HEK293 (cell line): ENCODE measurements around the gene BNIPL.

ENCODE experiments used
- CTCF ChIA-PET: fragments of 350-600 bp; formaldehyde crosslinking; extraction: SDS; loops from one replicate; lab custom pipeline; 2021; ENCODE audit warnings: antibody characterized with exemption; lab: Yijun Ruan, JAX
- POLR2A ChIA-PET: fragments of 300-600 bp; formaldehyde crosslinking; extraction: SDS; loops from one replicate; lab custom pipeline; 2020; ENCODE audit warnings: antibody characterized with exemption, inconsistent platforms; lab: Yijun Ruan, JAX
- H3K27ac ChIP-seq: fragments of 200-500 bp; sonication (Bioruptor generic); 2 replicates; pipeline ENCODE4 v1.5.1; 2014; ENCODE audit warnings: low read depth, low read length, control low read depth, inconsistent platforms; ENCODE audit errors: extremely low read depth
- H3K36me3 ChIP-seq, 2 experiments: fragments of 200-500 bp in 1 of 2; sonication (Bioruptor generic) in 1 of 2; 1 replicate in 1 of 2; 2 replicates in 1 of 2; pipeline ENCODE4 v1.5.1; 2014 to 2017; ENCODE audit warnings: inconsistent platforms in 2 of 2, low read length in 2 of 2; ENCODE audit not compliant: control insufficient read depth in 2 of 2, insufficient read depth in 1 of 2
- H3K4me1 ChIP-seq: fragments of 200-500 bp; sonication (Bioruptor generic); 2 replicates; pipeline ENCODE4 v1.5.1; 2014; ENCODE audit warnings: mild to moderate bottlenecking, low read length, inconsistent platforms; ENCODE audit not compliant: control insufficient read depth, insufficient read depth
- H3K4me3 ChIP-seq: 2 replicates; pipeline ENCODE4 v1.5.1; 2011; ENCODE audit warnings: low read depth, mild to moderate bottlenecking, control low read depth, low read length, moderate library complexity
- H3K9me3 ChIP-seq: fragments of 200-500 bp; sonication (Bioruptor generic); 2 replicates; pipeline ENCODE4 v1.5.1; 2014; ENCODE audit warnings: low read depth, low read length, inconsistent platforms; ENCODE audit not compliant: control insufficient read depth, insufficient read depth
- CTCF ChIP-seq: fragments of 450-650 bp; formaldehyde crosslinking; IDR thresholded peaks from 2 replicates; pipeline ENCODE4 v1.5.1; 2016; ENCODE audit warnings: missing biosample characterization, missing genetic modification characterization
- PATZ1 ChIP-seq: fragments of 450-650 bp; formaldehyde crosslinking; IDR thresholded peaks from 2 replicates; pipeline ENCODE4 v1.5.1; 2016; ENCODE audit warnings: missing biosample characterization, missing genetic modification characterization
- PRDM2 ChIP-seq: fragments of 450-650 bp; formaldehyde crosslinking; IDR thresholded peaks from 2 replicates; pipeline ENCODE4 v1.5.1; 2016; ENCODE audit warnings: missing biosample characterization, missing genetic modification characterization, borderline replicate concordance
- ZNF16 ChIP-seq: fragments of 450-650 bp; formaldehyde crosslinking; IDR thresholded peaks from 2 replicates; pipeline ENCODE4 v1.5.1; 2016; ENCODE audit warnings: low read depth, missing biosample characterization, missing genetic modification characterization
- ZNF169 ChIP-seq: fragments of 450-650 bp; formaldehyde crosslinking; IDR thresholded peaks from 2 replicates; pipeline ENCODE4 v1.5.1; 2016; ENCODE audit warnings: missing biosample characterization, missing genetic modification characterization
- ZNF221 ChIP-seq: fragments of 450-650 bp; formaldehyde crosslinking; IDR thresholded peaks from 2 replicates; pipeline ENCODE4 v1.5.1; 2017; ENCODE audit warnings: missing biosample characterization, missing genetic modification characterization, borderline replicate concordance
- ZNF335 ChIP-seq: fragments of 450-650 bp; formaldehyde crosslinking; conservative IDR thresholded peaks from 2 replicates; pipeline ENCODE4 v1.5.1; 2016; ENCODE audit warnings: missing biosample characterization, missing genetic modification characterization
- ZNF600 ChIP-seq: fragments of 450-650 bp; formaldehyde crosslinking; IDR thresholded peaks from 2 replicates; pipeline ENCODE4 v1.5.1; 2016; ENCODE audit warnings: missing biosample characterization, missing genetic modification characterization
- ZNF621 ChIP-seq: fragments of 450-650 bp; formaldehyde crosslinking; IDR thresholded peaks from 2 replicates; pipeline ENCODE4 v1.5.1; 2017; ENCODE audit warnings: missing biosample characterization, missing genetic modification characterization
- ZNF623 ChIP-seq: fragments of 450-650 bp; formaldehyde crosslinking; IDR thresholded peaks from 2 replicates; pipeline ENCODE4 v1.5.1; 2016; ENCODE audit warnings: missing biosample characterization, missing genetic modification characterization
- ZNF654 ChIP-seq: fragments of 450-650 bp; formaldehyde crosslinking; IDR thresholded peaks from 2 replicates; pipeline ENCODE4 v1.5.1; 2016; ENCODE audit warnings: low read depth, missing biosample characterization, missing genetic modification characterization
- ZNF777 ChIP-seq: fragments of 450-650 bp; formaldehyde crosslinking; IDR thresholded peaks from 2 replicates; pipeline ENCODE4 v1.5.1; 2017; ENCODE audit warnings: missing biosample characterization, missing genetic modification characterization, borderline replicate concordance
- ZNF785 ChIP-seq: fragments of 450-650 bp; formaldehyde crosslinking; IDR thresholded peaks from 2 replicates; pipeline ENCODE4 v1.5.1; 2016; ENCODE audit warnings: missing biosample characterization, missing genetic modification characterization
- ZXDB ChIP-seq: fragments of 450-650 bp; formaldehyde crosslinking; IDR thresholded peaks from 2 replicates; pipeline ENCODE4 v1.5.1; 2016; ENCODE audit warnings: missing biosample characterization, missing genetic modification characterization

Gene BNIPL

GRCh38 chr1:150995460-150995859, 40.9 kb upstream of the BNIPL start (continued):
- TF ChIP-seq PRDM2 (tag by site-specific recombination) = no peak
- no peak for TF ChIP-seq ZNF621 (tag by site-specific recombination)
- TF ChIP-seq ZNF169 (tag by site-specific recombination) = no peak
- TF ChIP-seq ZNF221 = no peak
- TF ChIP-seq ZNF623 (tag by site-specific recombination) = no peak
- TF ChIP-seq PATZ1 = no peak
- no peak for TF ChIP-seq ZNF785 (tag by site-specific recombination)
- TF ChIP-seq ZXDB (tag by site-specific recombination) = no peak
- TF ChIP-seq ZNF335 (tag by site-specific recombination) = no peak
- TF ChIP-seq, all 188 proteins: peak for 0

GRCh38 chr1:150995896-150996295, 40.5 kb upstream of the BNIPL start:
- peaks cover 0 to 46% of the 10 kb centered on the region in 2 experiments; a peak in 1 of 3 replicates for H3K36me3 ChIP-seq
- H3K9me3 ChIP-seq = no peaks in the 10 kb centered on the region
- H3K4me1 ChIP-seq = no peaks in the 10 kb centered on the region
- TF ChIP-seq ZNF16 (tag by site-specific recombination) (no peak), ZNF777 (no peak), CTCF (peak; percentile 73), ZNF654 (tag by site-specific recombination) (peak; percentile 81), ZNF600 (peak; percentile 72)
- CTCF ChIA-PET = interaction anchor here (0.5 to 5.3 kb wide), 22 partner anchors 10 to 740 kb away, joined by 3 to 73 read pairs (median 5); partner anchors contain the start of genes ANXA9, C1orf56, CERS2 and MINDY1
- no peak overlapping the region for H3K27ac ChIP-seq
- no peak overlapping the region for H3K4me3 ChIP-seq
- POLR2A ChIA-PET = interaction anchor here (0.7 to 2.5 kb wide), 5 partner anchors 7 to 299 kb away, joined by 3 to 17 read pairs (median 5); partner anchors contain the start of genes GOLPH3L, MINDY1 and VPS72
